ENCODE measurements around the gene SOX11. TPM values are rescaled to one million over a fixed set of nuclear protein-coding genes. Genes with fewer than 3 reads are reported as not detected.

The SOX11 gene
- total RNA-seq, 2 experiments from 2014 or later, result not detected

- H3K27ac Mint-ChIP-seq, result no peak overlapping the region
- ChIA-PET CTCF (no interaction called here), POLR2A (no interaction called here)
- no peaks in the 10 kb centered on the region for H3K36me3 ChIP-seq (ENCODE audit: insufficient read depth, low read length)
- no peak overlapping the region for H3K4me3 Mint-ChIP-seq
- no peak overlapping the region for H3K4me3 ChIP-seq (ENCODE audit: low read length)
- peaks cover 0 to 5% of the 10 kb centered on the region in 2 experiments for H3K27me3 ChIP-seq (ENCODE audit: control insufficient read depth in 1 of 2, insufficient read depth in 2 of 2, low read length in 2 of 2)
- no peaks in the 10 kb centered on the region for H3K4me1 Mint-ChIP-seq (ENCODE audit: low read depth)
- TF ChIP-seq CTCF (IDR thresholded peaks at IDR 0.05), result no peak
- intact Hi-C loops (cut with DNase I, micrococcal nuclease), result no loop called here
- H3K27me3 Mint-ChIP-seq, result no peaks in the 10 kb centered on the region
- no peak overlapping the region for H3K27ac ChIP-seq (ENCODE audit: low read depth in 1 of 2, low read length in 2 of 2)
- peaks cover 0 to 19% of the 10 kb centered on the region in 2 experiments for H3K9me3 ChIP-seq (ENCODE audit: control insufficient read depth in 1 of 2, insufficient read depth in 1 of 2, low read length in 2 of 2)
- H3K36me3 Mint-ChIP-seq (ENCODE audit: low read depth), result no peaks in the 10 kb centered on the region
- DNase-seq (no peak), ATAC-seq (ENCODE audit: poor library complexity) (no peak)
- H3K9me3 Mint-ChIP-seq, result peaks cover 4% of the 10 kb centered on the region
- no peaks in the 10 kb centered on the region for H3K4me1 ChIP-seq (ENCODE audit: insufficient read depth, low read length)
Measured at GRCh38 chr2:5736050-5736449, 43.9 kb downstream of the SOX11 start.

- peaks cover 0 to 16% of the 10 kb centered on the region in 2 experiments for H3K9me3 ChIP-seq (ENCODE audit: control insufficient read depth in 1 of 2, insufficient read depth in 1 of 2, low read length in 2 of 2)
- intact Hi-C loops (cut with DNase I, micrococcal nuclease), result no loop called here
- ATAC-seq (ENCODE audit: poor library complexity) (no peak), DNase-seq (no peak)
- no peaks in the 10 kb centered on the region for H3K36me3 ChIP-seq (ENCODE audit: insufficient read depth, low read length)
- no peaks in the 10 kb centered on the region for H3K4me1 Mint-ChIP-seq (ENCODE audit: low read depth)
- no peak overlapping the region for H3K27ac ChIP-seq (ENCODE audit: low read depth in 1 of 2, low read length in 2 of 2)
- H3K27me3 ChIP-seq (ENCODE audit: control insufficient read depth in 1 of 2, insufficient read depth in 2 of 2, low read length in 2 of 2), result peaks cover 0 to 2% of the 10 kb centered on the region in 2 experiments
- H3K4me3 ChIP-seq (ENCODE audit: low read length), result no peak overlapping the region
- TF ChIP-seq CTCF (IDR thresholded peaks at IDR 0.05), result no peak
- POLR2A ChIA-PET, result no interaction called here
- H3K27ac Mint-ChIP-seq, result no peak overlapping the region
- peaks cover 4% of the 10 kb centered on the region for H3K9me3 Mint-ChIP-seq
- no peaks in the 10 kb centered on the region for H3K36me3 Mint-ChIP-seq (ENCODE audit: low read depth)
- H3K27me3 Mint-ChIP-seq, result no peaks in the 10 kb centered on the region
- H3K4me3 Mint-ChIP-seq, result no peak overlapping the region
- CTCF ChIA-PET, result no interaction called here
- no peaks in the 10 kb centered on the region for H3K4me1 ChIP-seq (ENCODE audit: insufficient read depth, low read length)
Measured at GRCh38 chr2:5736886-5737285, 44.7 kb downstream of the SOX11 start.

- no peaks in the 10 kb centered on the region for H3K4me1 ChIP-seq (ENCODE audit: insufficient read depth, low read length)
- Mint-ChIP-seq H3K27me3 (no peaks in the 10 kb centered on the region), H3K4me3 (no peak overlapping the region), H3K36me3 (ENCODE audit: low read depth) (no peaks in the 10 kb centered on the region), H3K9me3 (no peaks in the 10 kb centered on the region), H3K27ac (no peak overlapping the region), H3K4me1 (ENCODE audit: low read depth) (no peaks in the 10 kb centered on the region)
- H3K36me3 ChIP-seq (ENCODE audit: insufficient read depth, low read length), result no peaks in the 10 kb centered on the region
- ChIA-PET POLR2A (no interaction called here), CTCF (no interaction called here)
- intact Hi-C loops (cut with DNase I, micrococcal nuclease), result no loop called here
- H3K4me3 ChIP-seq (ENCODE audit: low read length), result no peak overlapping the region
- ATAC-seq (ENCODE audit: poor library complexity), result no peak
- H3K27me3 ChIP-seq (ENCODE audit: control insufficient read depth in 1 of 2, insufficient read depth in 2 of 2, low read length in 2 of 2), result peaks cover 0 to 2% of the 10 kb centered on the region in 2 experiments
- H3K9me3 ChIP-seq (ENCODE audit: control insufficient read depth in 1 of 2, insufficient read depth in 1 of 2, low read length in 2 of 2), result peaks cover 0 to 13% of the 10 kb centered on the region in 2 experiments
- TF ChIP-seq CTCF (IDR thresholded peaks at IDR 0.05), result no peak
- no peak overlapping the region for H3K27ac ChIP-seq (ENCODE audit: low read depth in 1 of 2, low read length in 2 of 2)
- no peak for DNase-seq
Measured at GRCh38 chr2:5740053-5740452, 47.9 kb downstream of the SOX11 start.
